GM12892 (cell line): Measurements from ENCODE around the gene FOXC1.

Experiments used
- DNase-seq: peaks from one replicate; pipeline ENCODE4 v3.0.0; 2011; ENCODE audit not compliant: insufficient read length
- FAIRE-seq: peaks from 2 replicates; lab custom pipeline; 2011; peaks lifted over from hg19 to GRCh38; lab: Jason Lieb, UNC
- POLR2A ChIP-seq: IDR thresholded peaks from 2 replicates; pipeline ENCODE4 v1.6.1; 2011; ENCODE audit warnings: low read depth, low read length, control low read depth
- POLR2AphosphoS5 ChIP-seq: IDR thresholded peaks from 2 replicates; pipeline ENCODE4 v1.6.1; 2011; ENCODE audit warnings: low read depth, low read length, control low read depth
- TAF1 ChIP-seq: IDR thresholded peaks from 2 replicates; pipeline ENCODE4 v1.6.1; 2011; ENCODE audit warnings: low read depth, mild to moderate bottlenecking, control low read depth, low read length, borderline replicate concordance

The FOXC1 gene

GRCh38 chr6:1595271-1596087, 14.2 kb upstream of the FOXC1 start:
- DNase-seq (no peak), FAIRE-seq (no peak)
- TF ChIP-seq POLR2AphosphoS5 (no peak), POLR2A (no peak), TAF1 (no peak)

GRCh38 chr6:1596088-1596852, 13.4 kb upstream of the FOXC1 start:
- DNase-seq (peak; percentile 76), FAIRE-seq (peak; percentile 84)
- TF ChIP-seq POLR2A, result no peak

- FAIRE-seq (no peak), DNase-seq (no peak)
These were observed 12.5 kb upstream of the FOXC1 start for GRCh38 chr6:1597121-1597744.

GRCh38 chr6:1597924-1598323, 11.8 kb upstream of the FOXC1 start:
- no peak for TF ChIP-seq TAF1
- no peak for TF ChIP-seq POLR2A
- no peak for TF ChIP-seq POLR2AphosphoS5
- no peak for FAIRE-seq
- no peak for DNase-seq

More at GRCh38 chr6:1597121-1597744, 12.5 kb upstream of the FOXC1 start:
- TF ChIP-seq POLR2AphosphoS5 (no peak), TAF1 (no peak), POLR2A (no peak)

- DNase-seq (no peak), FAIRE-seq (no peak)
- TF ChIP-seq POLR2A (no peak), TAF1 (no peak), POLR2AphosphoS5 (no peak)
These were observed 11.3 kb upstream of the FOXC1 start for GRCh38 chr6:1598433-1598832.

GRCh38 chr6:1598886-1599285, 10.8 kb upstream of the FOXC1 start:
- FAIRE-seq (no peak), DNase-seq (no peak)
- TF ChIP-seq POLR2AphosphoS5 (no peak), TAF1 (no peak), POLR2A (no peak)

- no peak for DNase-seq
- no peak for TF ChIP-seq TAF1
- TF ChIP-seq POLR2AphosphoS5, result no peak
- TF ChIP-seq POLR2A, result no peak
- no peak for FAIRE-seq
These were observed 10.2 kb upstream of the FOXC1 start for GRCh38 chr6:1599469-1599868.

GRCh38 chr6:1600063-1600763, 9.5 kb upstream of the FOXC1 start:
- TF ChIP-seq POLR2A (no peak), POLR2AphosphoS5 (no peak), TAF1 (no peak)
- FAIRE-seq (no peak), DNase-seq (no peak)

- DNase-seq, result no peak
- no peak for TF ChIP-seq TAF1
- TF ChIP-seq POLR2A, result no peak
- TF ChIP-seq POLR2AphosphoS5, result no peak
- FAIRE-seq, result no peak
These were observed 9.0 kb upstream of the FOXC1 start for GRCh38 chr6:1600764-1601157.

GRCh38 chr6:1601158-1602048, 8.3 kb upstream of the FOXC1 start:
- DNase-seq (no peak), FAIRE-seq (no peak)
- TF ChIP-seq POLR2AphosphoS5 (no peak), TAF1 (no peak), POLR2A (no peak)
